SK-N-SH treated with all-trans-retinoic acid at 6 μM for 48 hours (cell line): ENCODE measurements around the gene CD96.

Source experiments
- ATAC-seq: fragments of 200-7000 bp; cut with Tn5 transposase; 3 replicates; pipeline ENCODE4 v1.9.1; 2020; ENCODE audit warnings: mild to moderate bottlenecking, moderate library complexity
- ARNTL ChIP-seq: fragments of 450-650 bp; formaldehyde crosslinking; IDR thresholded peaks from 2 replicates; pipeline ENCODE4 v1.5.0; 2020; ENCODE audit warnings: low read depth, mild to moderate bottlenecking, moderate library complexity, borderline replicate concordance
- BACH2 ChIP-seq: fragments of 250-450 bp; sonication (Bioruptor Pico); IDR thresholded peaks from 2 replicates; pipeline ENCODE4 v1.9.0; 2021; ENCODE audit warnings: mild to moderate bottlenecking, borderline replicate concordance
- CREB5 ChIP-seq: fragments of 250-450 bp; sonication (Bioruptor Pico); IDR thresholded peaks from 2 replicates; pipeline ENCODE4 v1.5.1; 2020; ENCODE audit warnings: low read depth, mild to moderate bottlenecking, moderate library complexity
- CSDC2 ChIP-seq: fragments of 250-450 bp; sonication (Bioruptor Pico); IDR thresholded peaks from 2 replicates; pipeline ENCODE4 v1.5.0; 2020; ENCODE audit warnings: mild to moderate bottlenecking, moderate library complexity
- ESRRG ChIP-seq: fragments of 250-450 bp; sonication (Bioruptor Pico); IDR thresholded peaks from 2 replicates; pipeline ENCODE4 v1.6.1; 2021; ENCODE audit warnings: mild to moderate bottlenecking
- GLIS3 ChIP-seq: fragments of 250-450 bp; sonication (Bioruptor Pico); IDR thresholded peaks from 2 replicates; pipeline ENCODE4 v1.5.0; 2020; ENCODE audit warnings: mild to moderate bottlenecking, moderate library complexity
- ISL1 ChIP-seq: fragments of 250-450 bp; sonication (Bioruptor Pico); IDR thresholded peaks from 2 replicates; pipeline ENCODE4 v2.1.2; 2022; ENCODE audit warnings: mild to moderate bottlenecking, moderate library complexity
- POU6F1 ChIP-seq: fragments of 250-450 bp; sonication (Bioruptor Pico); IDR thresholded peaks from 2 replicates; pipeline ENCODE4 v1.8.0; 2021; ENCODE audit warnings: low read depth, mild to moderate bottlenecking, moderate library complexity, borderline replicate concordance
- PPARA ChIP-seq: fragments of 250-450 bp; sonication (Bioruptor Pico); IDR thresholded peaks from 2 replicates; pipeline ENCODE4 v1.5.0; 2020; ENCODE audit warnings: mild to moderate bottlenecking, borderline replicate concordance
- RARB ChIP-seq: fragments of 250-450 bp; sonication (Bioruptor Pico); IDR thresholded peaks from 2 replicates; pipeline ENCODE4 v1.8.0; 2021; ENCODE audit warnings: mild to moderate bottlenecking, moderate library complexity
- SNAI2 ChIP-seq: fragments of 250-450 bp; sonication (Bioruptor Pico); IDR thresholded peaks from 2 replicates; pipeline ENCODE4 v1.5.0; 2020; ENCODE audit warnings: mild to moderate bottlenecking, moderate library complexity
- TCF4 ChIP-seq: fragments of 250-450 bp; sonication (Bioruptor Pico); IDR thresholded peaks from 2 replicates; pipeline ENCODE4 v1.8.0; 2021; ENCODE audit warnings: mild to moderate bottlenecking, moderate library complexity, borderline replicate concordance
- TOX ChIP-seq: fragments of 250-450 bp; sonication (Bioruptor Pico); IDR thresholded peaks from 2 replicates; pipeline ENCODE4 v1.8.0; 2021; ENCODE audit warnings: mild to moderate bottlenecking, moderate library complexity, borderline replicate concordance
- ZC3H10 ChIP-seq: fragments of 250-450 bp; sonication (Bioruptor Pico); IDR thresholded peaks from 2 replicates; pipeline ENCODE4 v1.5.1; 2021; ENCODE audit warnings: mild to moderate bottlenecking, moderate library complexity
- ZFP3 ChIP-seq: fragments of 250-450 bp; sonication (Bioruptor Pico); IDR thresholded peaks from 2 replicates; pipeline ENCODE4 v1.5.0; 2020; ENCODE audit warnings: mild to moderate bottlenecking, moderate library complexity
- ZFP30 ChIP-seq: fragments of 450-650 bp; formaldehyde crosslinking; IDR thresholded peaks from 2 replicates; pipeline ENCODE4 v1.5.0; 2022; ENCODE audit warnings: mild to moderate bottlenecking, moderate library complexity
- ZNF565 ChIP-seq: fragments of 450-650 bp; formaldehyde crosslinking; conservative IDR thresholded peaks from 2 replicates; pipeline ENCODE4 v1.5.0; 2020; ENCODE audit warnings: low read depth, mild to moderate bottlenecking, moderate library complexity
- ZNF70 ChIP-seq: fragments of 450-650 bp; formaldehyde crosslinking; IDR thresholded peaks from 2 replicates; pipeline ENCODE4 v1.5.0; 2020; ENCODE audit warnings: mild to moderate bottlenecking, moderate library complexity
- TF ChIP-seq, protein P1 (sequence below): fragments of 250-450 bp; sonication (Bioruptor Pico); IDR thresholded peaks from 2 replicates; pipeline ENCODE4 v1.8.0; 2020; ENCODE audit warnings: mild to moderate bottlenecking, moderate library complexity, borderline replicate concordance
- TF ChIP-seq, protein P2 (sequence below): fragments of 250-450 bp; sonication (Bioruptor Pico); IDR thresholded peaks from 2 replicates; pipeline ENCODE4 v1.5.0; 2020; ENCODE audit warnings: mild to moderate bottlenecking, moderate library complexity

Gene CD96

DNA sequence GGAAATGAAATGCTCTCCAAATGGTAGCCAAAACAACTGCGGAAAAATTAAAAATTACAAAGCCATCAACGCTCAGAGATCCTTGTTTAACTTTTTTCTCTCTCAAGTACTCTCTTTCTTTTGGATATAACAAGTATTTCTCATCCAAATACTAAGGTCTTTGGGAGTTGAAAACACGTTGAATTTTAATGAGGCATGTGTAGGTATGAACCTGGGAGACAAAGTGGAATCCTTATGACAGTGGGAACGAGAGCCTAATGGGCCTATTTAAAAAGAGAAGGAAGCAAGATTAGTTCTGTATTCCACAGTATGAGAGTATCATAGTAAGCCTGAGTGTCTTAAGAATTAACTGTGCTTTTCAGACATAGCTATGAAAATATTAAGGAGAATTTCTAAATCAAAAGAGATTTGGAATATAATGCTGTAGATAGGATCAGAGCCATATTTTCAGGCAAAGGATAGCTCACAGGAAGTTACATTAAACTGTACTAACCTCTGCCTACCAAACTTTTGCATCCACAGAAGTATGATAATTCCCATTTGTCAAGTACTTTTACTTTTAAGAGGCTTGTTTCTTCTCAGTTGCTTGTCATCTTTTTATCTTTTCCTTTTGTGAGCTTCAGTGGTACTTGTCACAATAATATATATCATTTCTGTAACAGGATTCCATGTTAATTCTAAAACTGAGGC is 759 bp downstream of the CD96 start:
- TF ChIP-seq TOX (CRISPR knock-in tag) (no peak), CREB5 (no peak), TCF4 (CRISPR knock-in tag) (no peak), ZFP3 (CRISPR knock-in tag) (no peak), BACH2 (CRISPR knock-in tag) (no peak), ZFP30 (CRISPR knock-in tag) (no peak), ZC3H10 (CRISPR knock-in tag) (no peak), ARNTL (CRISPR knock-in tag) (no peak), GLIS3 (CRISPR knock-in tag) (no peak), PPARA (CRISPR knock-in tag) (no peak), SNAI2 (CRISPR knock-in tag) (no peak), ISL1 (CRISPR knock-in tag) (no peak)
- TF ChIP-seq, protein P1, sequence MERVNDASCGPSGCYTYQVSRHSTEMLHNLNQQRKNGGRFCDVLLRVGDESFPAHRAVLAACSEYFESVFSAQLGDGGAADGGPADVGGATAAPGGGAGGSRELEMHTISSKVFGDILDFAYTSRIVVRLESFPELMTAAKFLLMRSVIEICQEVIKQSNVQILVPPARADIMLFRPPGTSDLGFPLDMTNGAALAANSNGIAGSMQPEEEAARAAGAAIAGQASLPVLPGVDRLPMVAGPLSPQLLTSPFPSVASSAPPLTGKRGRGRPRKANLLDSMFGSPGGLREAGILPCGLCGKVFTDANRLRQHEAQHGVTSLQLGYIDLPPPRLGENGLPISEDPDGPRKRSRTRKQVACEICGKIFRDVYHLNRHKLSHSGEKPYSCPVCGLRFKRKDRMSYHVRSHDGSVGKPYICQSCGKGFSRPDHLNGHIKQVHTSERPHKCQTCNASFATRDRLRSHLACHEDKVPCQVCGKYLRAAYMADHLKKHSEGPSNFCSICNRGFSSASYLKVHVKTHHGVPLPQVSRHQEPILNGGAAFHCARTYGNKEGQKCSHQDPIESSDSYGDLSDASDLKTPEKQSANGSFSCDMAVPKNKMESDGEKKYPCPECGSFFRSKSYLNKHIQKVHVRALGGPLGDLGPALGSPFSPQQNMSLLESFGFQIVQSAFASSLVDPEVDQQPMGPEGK (CRISPR knock-in tag) = no peak

DNA sequence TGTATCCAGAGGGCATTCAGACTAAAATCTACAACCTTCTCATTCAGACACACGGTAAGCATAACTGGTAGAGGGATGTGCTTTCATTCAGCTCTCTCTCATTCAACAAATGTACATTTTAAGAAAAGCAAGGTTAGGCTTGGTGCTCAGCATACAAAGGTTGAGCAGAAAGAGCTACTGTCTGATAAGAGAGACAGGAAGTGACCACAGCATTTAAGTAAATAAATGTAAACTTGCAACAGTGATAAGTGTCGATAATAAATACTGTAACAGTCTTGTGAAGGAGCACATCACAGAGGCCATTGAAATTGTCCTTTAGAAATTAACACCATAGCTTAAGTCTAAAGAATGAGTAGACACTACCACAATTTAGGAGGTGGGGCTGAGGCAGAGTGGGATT is 3.4 kb downstream of the CD96 start:
- no peak for ATAC-seq
- no peak for TF ChIP-seq PPARA (CRISPR knock-in tag)
- TF ChIP-seq, protein P2, sequence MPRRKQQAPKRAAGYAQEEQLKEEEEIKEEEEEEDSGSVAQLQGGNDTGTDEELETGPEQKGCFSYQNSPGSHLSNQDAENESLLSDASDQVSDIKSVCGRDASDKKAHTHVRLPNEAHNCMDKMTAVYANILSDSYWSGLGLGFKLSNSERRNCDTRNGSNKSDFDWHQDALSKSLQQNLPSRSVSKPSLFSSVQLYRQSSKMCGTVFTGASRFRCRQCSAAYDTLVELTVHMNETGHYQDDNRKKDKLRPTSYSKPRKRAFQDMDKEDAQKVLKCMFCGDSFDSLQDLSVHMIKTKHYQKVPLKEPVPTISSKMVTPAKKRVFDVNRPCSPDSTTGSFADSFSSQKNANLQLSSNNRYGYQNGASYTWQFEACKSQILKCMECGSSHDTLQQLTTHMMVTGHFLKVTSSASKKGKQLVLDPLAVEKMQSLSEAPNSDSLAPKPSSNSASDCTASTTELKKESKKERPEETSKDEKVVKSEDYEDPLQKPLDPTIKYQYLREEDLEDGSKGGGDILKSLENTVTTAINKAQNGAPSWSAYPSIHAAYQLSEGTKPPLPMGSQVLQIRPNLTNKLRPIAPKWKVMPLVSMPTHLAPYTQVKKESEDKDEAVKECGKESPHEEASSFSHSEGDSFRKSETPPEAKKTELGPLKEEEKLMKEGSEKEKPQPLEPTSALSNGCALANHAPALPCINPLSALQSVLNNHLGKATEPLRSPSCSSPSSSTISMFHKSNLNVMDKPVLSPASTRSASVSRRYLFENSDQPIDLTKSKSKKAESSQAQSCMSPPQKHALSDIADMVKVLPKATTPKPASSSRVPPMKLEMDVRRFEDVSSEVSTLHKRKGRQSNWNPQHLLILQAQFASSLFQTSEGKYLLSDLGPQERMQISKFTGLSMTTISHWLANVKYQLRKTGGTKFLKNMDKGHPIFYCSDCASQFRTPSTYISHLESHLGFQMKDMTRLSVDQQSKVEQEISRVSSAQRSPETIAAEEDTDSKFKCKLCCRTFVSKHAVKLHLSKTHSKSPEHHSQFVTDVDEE = no peak
- TF ChIP-seq ZFP30 (CRISPR knock-in tag) = no peak

More for the DNA sequence above, 759 bp downstream of the CD96 start:
- no peak for ATAC-seq

- ATAC-seq = no peak
- TF ChIP-seq PPARA (CRISPR knock-in tag) (no peak), BACH2 (CRISPR knock-in tag) (no peak), CSDC2 (CRISPR knock-in tag) (no peak), POU6F1 (CRISPR knock-in tag) (no peak), ARNTL (CRISPR knock-in tag) (no peak), ZC3H10 (CRISPR knock-in tag) (no peak), ZFP3 (CRISPR knock-in tag) (no peak)
These were observed 5.6 kb downstream of the CD96 start for GRCh38 chr3:111547631-111548030.

DNA sequence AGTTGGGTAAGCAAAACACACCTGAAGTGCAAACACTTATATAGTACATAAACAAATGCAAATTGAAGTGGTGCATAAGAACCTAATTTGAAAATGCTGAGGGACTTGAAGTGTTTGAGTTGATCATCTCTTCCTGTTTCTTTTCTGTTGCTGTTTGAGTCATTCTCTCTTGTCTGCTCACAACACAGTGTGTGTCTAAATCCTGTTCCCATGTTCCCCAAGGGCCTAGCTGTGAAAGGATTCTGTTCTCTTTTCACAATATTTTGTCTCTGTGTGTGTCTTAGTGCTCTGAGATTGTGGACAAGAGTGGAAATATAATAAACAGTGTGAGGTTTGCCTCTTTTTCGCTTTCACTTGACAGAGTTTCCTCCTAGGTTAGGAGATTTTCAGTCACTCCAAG is 6.1 kb downstream of the CD96 start:
- no peak for ATAC-seq
- no peak for TF ChIP-seq ESRRG (CRISPR knock-in tag)
- TF ChIP-seq SNAI2 (CRISPR knock-in tag) = no peak
- no peak for TF ChIP-seq ZNF565 (CRISPR knock-in tag)
- TF ChIP-seq CSDC2 (CRISPR knock-in tag) = no peak
- TF ChIP-seq ZFP3 (CRISPR knock-in tag) = no peak
- no peak for TF ChIP-seq ZFP30 (CRISPR knock-in tag)
- TF ChIP-seq ZC3H10 (CRISPR knock-in tag) = no peak
- no peak for TF ChIP-seq TCF4 (CRISPR knock-in tag)
- no peak for TF ChIP-seq ZNF70 (CRISPR knock-in tag)
- TF ChIP-seq, protein P2 = no peak
- TF ChIP-seq RARB = no peak
- TF ChIP-seq GLIS3 (CRISPR knock-in tag) = no peak
- TF ChIP-seq POU6F1 (CRISPR knock-in tag) = no peak
- no peak for TF ChIP-seq CREB5
